ENCODE results near the gene RNU7-1.

Gene RNU7-1

DNA sequence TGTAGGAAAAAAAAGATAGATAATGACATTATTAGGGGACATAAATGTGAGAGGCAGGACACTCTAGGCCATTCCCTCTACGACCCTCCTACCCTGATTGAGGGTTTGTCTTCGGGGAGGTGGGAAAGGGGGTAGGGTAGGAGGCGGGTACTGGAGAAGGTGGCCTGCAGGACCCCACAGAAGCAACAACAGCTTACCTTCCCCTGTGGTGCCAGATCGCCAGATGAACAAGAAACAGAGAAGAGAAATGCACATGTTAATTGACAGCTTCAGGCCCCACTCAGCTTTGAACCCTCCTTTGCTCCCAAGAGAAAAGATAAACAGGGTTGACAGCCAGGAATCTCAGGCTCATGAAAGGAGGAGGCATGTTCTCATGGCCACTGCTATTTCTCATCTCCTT, 22.1 kb downstream of the RNU7-1 start:
- no peak for DNase-seq (ENCODE audit: extremely low read depth, low read depth)
- TF ChIP-seq CTCF (IDR thresholded peaks at IDR 0.05; ENCODE audit: low read depth, low read length): no peak

DNA sequence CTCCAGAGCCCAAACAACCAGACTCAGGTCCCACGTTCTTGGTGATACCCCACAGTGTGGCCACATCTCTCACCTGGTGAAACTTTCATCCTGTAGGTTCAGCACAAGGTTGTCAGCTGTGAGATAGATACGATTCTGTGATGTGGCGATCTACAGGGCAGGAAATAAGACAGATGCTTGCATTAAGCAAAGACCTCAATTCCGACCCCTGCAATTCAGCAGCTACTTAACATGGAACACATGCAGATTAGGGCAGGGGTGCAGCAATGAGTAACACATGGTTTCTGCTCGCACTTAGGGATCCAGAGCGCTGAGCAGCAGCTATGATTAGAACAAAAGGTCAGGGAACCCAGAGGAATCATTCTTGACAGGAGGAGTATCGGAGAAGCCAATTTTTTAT, 22.7 kb downstream of the RNU7-1 start:
- DNase-seq (ENCODE audit: extremely low read depth, low read depth): no peak
- TF ChIP-seq CTCF (IDR thresholded peaks at IDR 0.05; ENCODE audit: low read depth, low read length): no peak

- no peak for DNase-seq (ENCODE audit: extremely low read depth, low read depth)
- TF ChIP-seq CTCF (IDR thresholded peaks at IDR 0.05; ENCODE audit: low read depth, low read length): no peak
Observed at GRCh38 chr12:6967651-6968100, 24.1 kb downstream of the RNU7-1 start.

DNA sequence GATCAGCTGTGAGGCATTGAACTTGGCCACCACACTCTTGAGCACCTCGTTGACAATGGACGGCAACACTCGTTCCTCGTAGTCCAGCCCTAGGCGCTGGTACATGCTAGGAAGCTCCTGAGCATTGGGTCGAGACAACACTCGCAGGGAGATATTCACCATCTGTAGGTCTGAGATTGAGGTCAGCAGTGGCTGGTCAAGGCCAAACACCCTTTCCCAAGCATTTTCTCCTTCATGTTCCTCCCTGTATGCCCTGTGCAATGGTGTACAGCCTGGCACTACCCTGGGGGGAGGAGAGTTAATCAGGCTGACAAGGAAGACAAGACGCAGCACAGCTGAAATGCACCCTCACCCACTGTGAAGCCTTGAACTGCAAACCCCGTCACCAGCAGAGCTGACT, 24.8 kb downstream of the RNU7-1 start:
- DNase-seq (ENCODE audit: extremely low read depth, low read depth): no peak
- no peak for TF ChIP-seq CTCF (IDR thresholded peaks at IDR 0.05; ENCODE audit: low read depth, low read length)

DNA sequence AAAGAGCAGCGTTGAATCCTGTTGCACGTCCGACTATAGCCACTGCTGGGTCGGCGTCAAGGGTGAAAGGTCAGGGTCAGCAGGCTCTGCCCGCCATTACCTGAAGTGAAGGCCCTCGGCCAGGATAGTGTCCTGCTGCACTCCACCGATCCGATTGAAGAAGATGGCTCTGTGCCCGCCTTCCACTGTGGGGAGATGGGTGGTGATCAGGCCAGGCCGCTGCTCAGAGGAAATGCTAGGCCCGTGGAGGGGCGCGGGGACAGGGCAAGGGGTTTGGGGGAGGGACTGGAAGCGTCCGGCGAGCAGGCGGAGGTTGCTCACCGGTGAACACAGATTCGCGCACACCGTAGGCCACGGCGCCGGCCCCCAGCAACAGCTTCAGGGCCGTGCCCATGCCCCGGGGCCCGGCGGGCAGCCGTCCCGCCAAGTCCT, 26.5 kb downstream of the RNU7-1 start:
- no peak for DNase-seq (ENCODE audit: extremely low read depth, low read depth)

GRCh38 chr12:6974180-6974579, 30.6 kb downstream of the RNU7-1 start:
- TF ChIP-seq CTCF (IDR thresholded peaks at IDR 0.05; ENCODE audit: low read depth, low read length): no peak
- DNase-seq (ENCODE audit: extremely low read depth, low read depth): no peak

More for the DNA sequence above, 26.5 kb downstream of the RNU7-1 start:
- TF ChIP-seq CTCF (IDR thresholded peaks at IDR 0.05; ENCODE audit: low read depth, low read length): no peak

DNA sequence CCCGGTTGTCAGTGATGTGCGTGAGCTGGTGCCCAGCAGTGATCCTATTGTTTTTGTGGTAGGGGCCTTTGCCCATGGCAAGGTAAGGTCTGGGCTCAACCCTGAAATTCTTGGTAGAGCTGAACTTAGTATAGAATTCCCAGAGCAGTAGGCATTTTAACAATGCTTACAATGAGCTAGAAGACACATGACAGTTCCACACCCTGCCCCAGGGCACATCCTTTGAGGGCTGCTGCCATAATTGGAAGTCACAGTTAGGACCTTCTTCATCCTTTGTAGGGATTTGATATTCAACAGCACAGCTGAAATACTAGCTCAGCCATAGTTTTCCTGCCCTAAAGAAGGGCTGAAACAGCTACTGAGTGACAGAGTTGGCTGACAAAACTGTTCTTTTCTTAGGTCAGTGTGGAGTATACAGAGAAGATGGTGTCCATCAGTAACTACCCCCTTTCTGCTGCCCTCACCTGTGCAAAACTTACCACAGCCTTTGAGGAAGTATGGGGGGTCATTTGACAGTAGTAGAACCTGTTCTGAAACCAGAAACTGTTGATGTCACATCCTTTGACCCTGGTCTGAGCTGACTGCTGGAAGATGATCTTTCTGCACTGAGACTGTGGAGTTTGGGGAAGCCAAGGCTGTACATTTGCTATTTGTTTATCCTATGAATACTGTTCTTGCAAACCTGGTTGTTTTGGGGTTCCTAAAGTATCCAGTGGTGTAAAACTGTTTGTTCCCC, 31.8 kb downstream of the RNU7-1 start:
- DNase-seq (ENCODE audit: extremely low read depth, low read depth): no peak
- no peak for TF ChIP-seq CTCF (IDR thresholded peaks at IDR 0.05; ENCODE audit: low read depth, low read length)
